ENCODE measurements around the gene IL2RA. TPM values are rescaled to one million over a fixed set of nuclear protein-coding genes. Genes with fewer than 3 reads are reported as not detected.

Gene IL2RA
- total and polyA plus RNA-seq, 9 of the 15 experiments (the other 6 are each of a cell fraction or from before 2014, with no cell fraction given): 0.95 TPM; not detected in 8

DNA sequence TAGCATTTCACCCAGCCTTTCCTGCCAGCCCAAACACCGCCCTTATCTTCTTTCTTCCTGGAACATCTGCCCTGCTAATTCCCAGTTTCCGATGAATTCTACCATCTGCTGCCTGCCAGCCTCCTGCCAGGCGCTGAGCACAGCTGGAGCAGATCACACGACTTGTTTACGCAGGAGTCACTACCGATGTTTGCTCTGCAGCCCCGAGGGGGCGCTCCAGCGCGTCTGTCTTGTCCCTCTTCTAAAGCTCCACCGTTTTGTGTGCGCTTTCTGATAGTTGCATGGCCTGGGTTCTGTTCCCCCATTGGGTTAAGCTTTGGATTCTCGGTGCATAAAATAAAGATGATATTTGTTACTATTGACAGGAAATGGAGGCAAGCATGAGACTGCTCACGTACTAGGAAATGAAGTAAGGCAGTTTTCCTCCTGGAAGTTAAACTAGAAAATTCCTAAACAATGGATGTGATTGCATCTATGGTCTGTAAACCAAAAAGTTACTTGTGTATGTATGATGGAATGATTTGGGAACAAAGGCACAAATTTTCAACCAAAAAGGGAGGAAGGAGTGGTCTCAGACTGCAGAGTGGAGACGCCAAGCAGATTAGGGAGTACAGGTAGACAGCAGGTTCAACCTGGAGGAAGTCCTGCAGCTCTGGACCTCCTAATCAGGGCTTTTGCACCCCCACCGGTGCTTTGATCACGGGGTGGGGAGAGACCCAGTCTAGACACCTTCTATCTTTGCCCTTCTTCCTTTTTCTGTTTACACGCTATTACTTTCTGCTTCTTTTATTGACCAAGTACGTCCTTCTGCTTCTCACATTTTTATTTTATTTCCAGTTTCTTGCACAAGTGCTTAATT is 24.4 kb upstream of the IL2RA start (continued):
- TF ChIP-seq, protein P1, sequence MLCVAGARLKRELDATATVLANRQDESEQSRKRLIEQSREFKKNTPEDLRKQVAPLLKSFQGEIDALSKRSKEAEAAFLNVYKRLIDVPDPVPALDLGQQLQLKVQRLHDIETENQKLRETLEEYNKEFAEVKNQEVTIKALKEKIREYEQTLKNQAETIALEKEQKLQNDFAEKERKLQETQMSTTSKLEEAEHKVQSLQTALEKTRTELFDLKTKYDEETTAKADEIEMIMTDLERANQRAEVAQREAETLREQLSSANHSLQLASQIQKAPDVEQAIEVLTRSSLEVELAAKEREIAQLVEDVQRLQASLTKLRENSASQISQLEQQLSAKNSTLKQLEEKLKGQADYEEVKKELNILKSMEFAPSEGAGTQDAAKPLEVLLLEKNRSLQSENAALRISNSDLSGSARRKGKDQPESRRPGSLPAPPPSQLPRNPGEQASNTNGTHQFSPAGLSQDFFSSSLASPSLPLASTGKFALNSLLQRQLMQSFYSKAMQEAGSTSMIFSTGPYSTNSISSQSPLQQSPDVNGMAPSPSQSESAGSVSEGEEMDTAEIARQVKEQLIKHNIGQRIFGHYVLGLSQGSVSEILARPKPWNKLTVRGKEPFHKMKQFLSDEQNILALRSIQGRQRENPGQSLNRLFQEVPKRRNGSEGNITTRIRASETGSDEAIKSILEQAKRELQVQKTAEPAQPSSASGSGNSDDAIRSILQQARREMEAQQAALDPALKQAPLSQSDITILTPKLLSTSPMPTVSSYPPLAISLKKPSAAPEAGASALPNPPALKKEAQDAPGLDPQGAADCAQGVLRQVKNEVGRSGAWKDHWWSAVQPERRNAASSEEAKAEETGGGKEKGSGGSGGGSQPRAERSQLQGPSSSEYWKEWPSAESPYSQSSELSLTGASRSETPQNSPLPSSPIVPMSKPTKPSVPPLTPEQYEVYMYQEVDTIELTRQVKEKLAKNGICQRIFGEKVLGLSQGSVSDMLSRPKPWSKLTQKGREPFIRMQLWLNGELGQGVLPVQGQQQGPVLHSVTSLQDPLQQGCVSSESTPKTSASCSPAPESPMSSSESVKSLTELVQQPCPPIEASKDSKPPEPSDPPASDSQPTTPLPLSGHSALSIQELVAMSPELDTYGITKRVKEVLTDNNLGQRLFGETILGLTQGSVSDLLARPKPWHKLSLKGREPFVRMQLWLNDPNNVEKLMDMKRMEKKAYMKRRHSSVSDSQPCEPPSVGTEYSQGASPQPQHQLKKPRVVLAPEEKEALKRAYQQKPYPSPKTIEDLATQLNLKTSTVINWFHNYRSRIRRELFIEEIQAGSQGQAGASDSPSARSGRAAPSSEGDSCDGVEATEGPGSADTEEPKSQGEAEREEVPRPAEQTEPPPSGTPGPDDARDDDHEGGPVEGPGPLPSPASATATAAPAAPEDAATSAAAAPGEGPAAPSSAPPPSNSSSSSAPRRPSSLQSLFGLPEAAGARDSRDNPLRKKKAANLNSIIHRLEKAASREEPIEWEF (CRISPR knock-in tag; IDR thresholded peaks at IDR 0.05): no peak
- no peak for TF ChIP-seq ZSCAN29 (IDR thresholded peaks at IDR 0.05)
- no peak for TF ChIP-seq SNRNP70 (optimal IDR thresholded peaks at IDR 0.05; ENCODE audit: low read depth, low read length)
- TF ChIP-seq ATF3 (IDR thresholded peaks at IDR 0.05): 0 out of 2 replicates have a peak, but pooled peaks have one; percentile 17
- TF ChIP-seq ATF3 (CRISPR knock-in tag; conservative IDR thresholded peaks at IDR 0.05): no peak
- TF ChIP-seq JUND (IDR thresholded peaks at IDR 0.05; ENCODE audit: borderline replicate concordance, low read depth, low read length): peak; percentile 59; the same call in 1 of the 2 replicates
- TF ChIP-seq JUND (tag; IDR thresholded peaks at IDR 0.05; ENCODE audit: borderline replicate concordance, low read depth, low read length): no peak; the same call in 2 of the 3 replicates
- no peak for TF ChIP-seq HIVEP1 (CRISPR knock-in tag; IDR thresholded peaks at IDR 0.05)
- TF ChIP-seq ZNF133 (CRISPR knock-in tag; IDR thresholded peaks at IDR 0.05): no peak
- no peak for TF ChIP-seq CREB1 (IDR thresholded peaks at IDR 0.05)
- peak; percentile 61; the same call in 1 of the 2 replicates for TF ChIP-seq CREB1 (CRISPR knock-in tag; IDR thresholded peaks at IDR 0.05)
- no peak for TF ChIP-seq DMBX1 (CRISPR knock-in tag; IDR thresholded peaks at IDR 0.05; ENCODE audit: borderline replicate concordance)
- TF ChIP-seq BCL6 (CRISPR knock-in tag; IDR thresholded peaks at IDR 0.05): no peak
- peak in 1 of 2 experiments; percentile 40; a peak in 1 of 4 replicates for TF ChIP-seq MNT (conservative IDR thresholded peaks at IDR 0.05)
- TF ChIP-seq NRF1 (conservative IDR thresholded peaks at IDR 0.05 in 1 of 2, IDR thresholded peaks at IDR 0.05 in 1 of 2): peak; percentile 44 to 58
- no peak for TF ChIP-seq HNRNPLL (IDR thresholded peaks at IDR 0.05; ENCODE audit: low read depth, low read length, poor library complexity, severe bottlenecking)
- TF ChIP-seq EHMT2 (IDR thresholded peaks at IDR 0.05): peak; percentile 55; the same call in 1 of the 2 replicates
- no peak for TF ChIP-seq IRF9 (tag; IDR thresholded peaks at IDR 0.05)
- TF ChIP-seq MCM3 (IDR thresholded peaks at IDR 0.05): no peak
